NCI-H146 treated with DMSO at 0.1 percent for 48 hours (cell line): ENCODE results near the gene AASS.

Experiments used
- DNase-seq: peaks from one replicate; lab custom pipeline; 2025; ENCODE audit not compliant: unreplicated experiment; lab: John Stamatoyannopoulos, UW

AASS gene

DNA sequence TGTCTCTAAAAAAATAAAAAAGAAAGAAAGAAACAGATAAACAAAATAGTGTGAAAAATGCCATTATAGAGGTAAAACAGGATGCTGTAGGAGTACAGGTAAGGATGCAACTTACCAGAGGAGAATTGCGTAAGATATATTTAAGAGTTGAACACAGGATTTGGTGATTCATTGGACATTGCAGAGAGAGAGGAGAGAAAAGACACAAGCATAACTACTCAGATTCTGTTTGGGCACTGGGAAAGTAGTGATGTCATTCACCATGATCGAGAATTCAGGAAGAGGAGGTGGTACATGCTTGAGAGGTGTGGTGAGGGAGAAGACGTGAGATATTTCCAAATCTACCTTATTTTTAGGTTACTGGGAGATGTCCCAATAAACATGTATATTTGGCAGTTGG lies 97.6 kb downstream of the AASS start:
- DNase-seq, result no peak

DNA sequence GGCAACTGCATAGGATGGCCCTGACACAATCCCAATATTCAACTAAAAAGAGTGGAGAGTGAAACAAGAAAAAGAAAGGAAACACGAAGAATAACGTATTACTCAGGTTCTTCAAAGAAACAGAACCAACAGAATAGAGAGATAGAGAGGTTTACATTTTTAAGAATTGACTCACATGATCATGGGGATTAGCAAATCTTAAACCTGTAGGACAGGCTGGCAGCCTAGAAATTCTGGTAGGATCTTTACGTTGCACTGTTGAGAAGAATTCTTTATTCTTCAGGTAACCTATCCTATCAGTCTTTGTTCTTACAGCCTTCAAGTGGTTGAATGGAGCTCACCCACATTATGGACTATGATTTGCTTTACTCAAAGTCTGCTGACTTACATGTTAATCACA lies 103.9 kb downstream of the AASS start:
- no peak for DNase-seq

DNA sequence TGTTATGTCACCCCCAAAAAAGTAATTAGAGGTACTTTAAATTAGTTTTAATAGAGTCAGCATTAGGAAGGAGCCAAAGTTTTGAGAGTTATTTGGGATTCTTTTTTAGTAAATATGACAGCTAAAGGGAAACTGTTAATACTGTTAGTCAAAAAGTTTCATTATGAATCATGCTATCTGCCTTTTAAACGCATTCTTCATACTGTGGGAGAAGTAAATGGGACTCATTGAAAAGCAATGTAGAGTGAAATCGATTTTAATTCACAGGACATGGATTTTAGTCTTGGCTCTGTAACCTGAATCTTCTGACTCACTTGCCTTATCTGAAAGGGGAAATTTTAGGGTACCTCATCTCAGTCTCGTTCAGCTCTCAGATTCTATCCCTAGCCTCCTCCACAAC lies 105.1 kb downstream of the AASS start:
- no peak for DNase-seq

DNA sequence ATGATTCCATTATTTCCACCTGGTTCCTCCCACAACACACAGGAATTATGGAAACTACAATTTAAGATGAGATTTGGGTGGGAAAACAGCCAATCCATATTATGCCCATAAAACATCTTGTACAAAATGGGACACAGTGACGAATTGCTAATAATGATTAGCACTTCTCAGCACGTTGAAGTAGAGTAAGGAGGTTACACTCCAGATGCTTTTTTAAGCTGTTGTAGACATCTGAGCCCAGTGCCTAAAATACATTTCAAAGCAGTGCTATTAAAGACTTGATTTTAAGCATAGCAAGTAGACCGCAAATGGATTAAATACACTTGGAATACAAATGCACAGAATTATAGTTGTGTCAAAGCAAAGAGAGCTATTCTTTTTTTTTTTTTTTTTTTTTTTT lies 105.9 kb downstream of the AASS start:
- DNase-seq, result no peak

DNA sequence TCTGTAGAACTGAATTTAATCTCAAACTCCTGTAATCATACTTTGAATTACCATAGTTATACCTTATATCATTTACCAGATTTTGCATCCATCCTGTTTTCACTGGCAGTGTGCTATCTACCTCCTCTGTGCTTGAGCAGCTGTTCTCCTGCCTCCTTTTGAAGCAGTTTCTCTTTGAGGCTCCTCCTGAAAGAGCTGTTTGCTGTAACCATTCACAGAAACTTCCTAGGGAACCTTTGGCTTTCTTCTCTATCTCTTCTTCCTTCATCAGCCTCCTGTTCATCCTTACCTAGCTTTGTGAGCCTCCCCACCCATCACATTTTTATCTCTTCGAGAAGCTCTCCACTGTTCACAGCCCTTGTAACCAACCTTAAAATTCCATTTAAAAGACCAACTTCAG lies 108.2 kb downstream of the AASS start:
- DNase-seq, result no peak

DNA sequence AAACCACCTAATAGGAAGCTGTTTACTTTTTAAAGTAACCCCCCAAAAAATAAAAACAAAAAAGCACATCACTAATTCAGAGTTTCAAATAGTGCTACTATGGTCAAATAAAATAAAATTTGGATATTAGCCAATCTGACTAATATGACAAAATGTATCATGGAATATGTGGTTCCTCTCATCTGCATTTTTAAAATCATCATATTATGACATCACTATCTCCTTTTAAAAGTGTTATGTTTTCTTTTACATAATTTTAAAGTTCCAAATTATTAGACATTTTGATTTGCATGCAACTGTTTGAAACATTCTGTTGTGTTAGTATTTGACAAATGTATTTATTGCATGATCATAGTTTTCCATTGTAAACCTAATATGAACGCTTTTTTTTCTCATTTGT lies 110.4 kb downstream of the AASS start:
- no peak for DNase-seq

DNA sequence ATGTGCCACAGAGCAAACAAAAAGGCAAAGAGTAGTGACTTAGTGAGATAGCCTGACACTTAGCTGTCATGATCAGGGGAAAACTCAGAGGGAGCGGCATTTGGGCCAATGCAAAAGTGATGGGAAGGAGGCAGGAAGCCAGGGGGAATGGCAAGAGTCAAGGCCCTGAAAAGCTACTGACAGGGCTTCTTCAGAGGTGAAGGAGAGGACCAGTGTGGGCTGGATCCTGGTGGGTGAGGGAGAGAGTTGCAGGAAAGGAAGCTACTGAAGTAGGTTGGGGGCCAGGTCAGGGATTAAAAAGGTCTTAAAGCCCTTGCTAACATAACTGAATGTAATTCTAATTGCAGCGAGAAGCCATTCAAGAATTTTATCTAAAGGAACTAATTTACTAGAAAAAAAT lies 117.0 kb downstream of the AASS start:
- DNase-seq, result no peak
